IMR-90 (cell line): Measurements from ENCODE around the gene ZFX. TPM values are rescaled to one million over a fixed set of nuclear protein-coding genes. Genes with fewer than 3 reads are reported as not detected.

ENCODE experiments used
- ATAC-seq: fragments of 200-7000 bp; cut with Tn5 transposase; 2 replicates; pipeline ENCODE4 v1.9.1; 2020; ENCODE audit warnings: low read depth, mild to moderate bottlenecking, moderate library complexity
- BruUV-seq: library from RNA; stranded (reverse); fragments of 400-500 nt; replicated peaks from 2 replicates; lab custom pipeline; 2021; lab: Mats Ljungman, UMichigan
- CTCF ChIA-PET: fragments of 300-600 bp; formaldehyde crosslinking; extraction: SDS; loops from one replicate; lab custom pipeline; 2021; ENCODE audit warnings: antibody characterized with exemption; lab: Yijun Ruan, JAX
- POLR2A ChIA-PET: fragments of 300-600 bp; sonication (Branson Sonifier 250); formaldehyde crosslinking; loops from one replicate; lab custom pipeline; 2022; ENCODE audit warnings: antibody characterized with exemption; ENCODE audit not compliant: unreplicated experiment; lab: Charles Lee
- DNase-seq: peaks from one replicate; pipeline ENCODE4 v3.0.0; 2013
- H2AFZ ChIP-seq: replicated peaks from 2 replicates; pipeline ENCODE3; 2013; ENCODE audit warnings: low read length, mild to moderate bottlenecking; ENCODE audit not compliant: poor library complexity
- H2AK5ac ChIP-seq: 2 replicates; pipeline ENCODE4 v1.6.1; 2013; ENCODE audit warnings: low read depth, low read length, inconsistent platforms
- H2AK9ac ChIP-seq: replicated peaks from 2 replicates; pipeline ENCODE3; 2013; ENCODE audit warnings: mild to moderate bottlenecking, low read depth, low read length, moderate library complexity; ENCODE audit not compliant: poor library complexity
- H2BK120ac ChIP-seq: 2 replicates; pipeline ENCODE4 v1.6.1; 2013; ENCODE audit warnings: low read depth, low read length, inconsistent platforms
- H2BK15ac ChIP-seq: 3 replicates; pipeline ENCODE4 v1.6.1; 2013; ENCODE audit warnings: low read depth, low read length, inconsistent platforms
- H2BK20ac ChIP-seq: 2 replicates; pipeline ENCODE4 v1.6.1; 2013; ENCODE audit warnings: low read depth, mild to moderate bottlenecking, inconsistent platforms, low read length, moderate library complexity
- H2BK5ac ChIP-seq: 2 replicates; pipeline ENCODE4 v1.6.1; 2013; ENCODE audit warnings: mild to moderate bottlenecking, low read depth, low read length, inconsistent platforms; ENCODE audit not compliant: poor library complexity, severe bottlenecking
- H3K14ac ChIP-seq: replicated peaks from 2 replicates; pipeline ENCODE4 v1.6.1; 2013; ENCODE audit warnings: low read depth, low read length, inconsistent platforms
- H3K18ac ChIP-seq: 2 replicates; pipeline ENCODE4 v1.6.1; 2013; ENCODE audit warnings: low read depth, low read length, control low read depth
- H3K23ac ChIP-seq: 2 replicates; pipeline ENCODE4 v1.6.1; 2013; ENCODE audit warnings: low read depth, low read length, inconsistent platforms
- H3K27ac ChIP-seq: 2 replicates; pipeline ENCODE4 v1.5.1; 2013; ENCODE audit warnings: mild to moderate bottlenecking, control low read depth, low read length; ENCODE audit not compliant: insufficient read depth
- H3K27me3 ChIP-seq: 2 replicates; pipeline ENCODE4 v1.6.1; 2013; ENCODE audit warnings: low read length; ENCODE audit not compliant: control insufficient read depth, insufficient read depth
- H3K36me3 ChIP-seq: 2 replicates; pipeline ENCODE4 v1.6.1; 2013; ENCODE audit warnings: low read length, mixed read lengths; ENCODE audit not compliant: control insufficient read depth, insufficient read depth
- H3K4ac ChIP-seq: 2 replicates; pipeline ENCODE4 v1.6.1; 2013; ENCODE audit warnings: low read depth, low read length, inconsistent platforms
- H3K4me1 ChIP-seq: 2 replicates; pipeline ENCODE4 v1.6.1; 2013; ENCODE audit warnings: low read length, mixed read lengths; ENCODE audit not compliant: control insufficient read depth, insufficient read depth
- H3K4me2 ChIP-seq: 2 replicates; pipeline ENCODE4 v1.6.1; 2013; ENCODE audit warnings: low read depth, mild to moderate bottlenecking, control low read depth, low read length, moderate library complexity
- H3K4me3 ChIP-seq: 2 replicates; pipeline ENCODE4 v1.5.1; 2013; ENCODE audit warnings: low read depth, mild to moderate bottlenecking, control low read depth, low read length, moderate library complexity; ENCODE audit not compliant: insufficient read depth
- H3K56ac ChIP-seq: 2 replicates; pipeline ENCODE4 v1.6.1; 2013; ENCODE audit warnings: low read length, inconsistent platforms; ENCODE audit not compliant: insufficient read depth; ENCODE audit errors: extremely low read depth
- H3K79me1 ChIP-seq, 2 experiments: 2 replicates each; pipeline ENCODE4 v1.6.1; 2013; ENCODE audit warnings: low read length in 2 of 2, inconsistent platforms in 1 of 2, low read depth in 1 of 2
- H3K9ac ChIP-seq: 2 replicates; pipeline ENCODE4 v1.6.1; 2013; ENCODE audit warnings: low read depth, low read length, control low read depth
- H3K9me1 ChIP-seq: 2 replicates; pipeline ENCODE4 v1.6.1; 2013; ENCODE audit warnings: low read length, inconsistent platforms; ENCODE audit not compliant: insufficient read depth
- H3K9me3 ChIP-seq: 2 replicates; pipeline ENCODE4 v1.6.1; 2013; ENCODE audit warnings: low read length; ENCODE audit not compliant: control insufficient read depth, insufficient read depth
- H4K20me1 ChIP-seq: 2 replicates; pipeline ENCODE4 v1.6.1; 2013; ENCODE audit warnings: low read length, inconsistent platforms; ENCODE audit not compliant: insufficient read depth
- H4K5ac ChIP-seq: 2 replicates; pipeline ENCODE4 v1.6.1; 2013; ENCODE audit warnings: mild to moderate bottlenecking, low read depth, low read length, control low read depth
- H4K8ac ChIP-seq, 2 experiments: 2 replicates each; pipeline ENCODE4 v1.6.1; 2013; ENCODE audit warnings: low read depth in 2 of 2, low read length in 2 of 2, control low read depth in 1 of 2, inconsistent platforms in 1 of 2
- H4K91ac ChIP-seq: 2 replicates; pipeline ENCODE4 v1.6.1; 2013; ENCODE audit warnings: low read depth, low read length, inconsistent platforms; ENCODE audit not compliant: insufficient read depth
- CEBPB ChIP-seq: IDR thresholded peaks from 2 replicates; pipeline ENCODE4 v1.6.1; 2012; ENCODE audit warnings: low read depth, low read length, improper control_type of control experiment
- CHD1 ChIP-seq: IDR thresholded peaks from 2 replicates; pipeline ENCODE4 v1.6.1; 2012; ENCODE audit warnings: low read depth, low read length, improper control_type of control experiment
- CTCF ChIP-seq: conservative IDR thresholded peaks from 2 replicates; pipeline ENCODE4 v1.5.1; 2012; ENCODE audit warnings: mild to moderate bottlenecking, low read depth, low read length, improper control_type of control experiment
- MAZ ChIP-seq: IDR thresholded peaks from 2 replicates; pipeline ENCODE4 v1.6.1; 2012; ENCODE audit warnings: low read depth, mild to moderate bottlenecking, low read length, improper control_type of control experiment, moderate library complexity, borderline replicate concordance
- MXI1 ChIP-seq: IDR thresholded peaks from 2 replicates; pipeline ENCODE4 v1.6.1; 2012; ENCODE audit warnings: low read depth, mild to moderate bottlenecking, low read length, moderate library complexity, borderline replicate concordance
- RCOR1 ChIP-seq: IDR thresholded peaks from 2 replicates; pipeline ENCODE4 v1.6.1; 2012; ENCODE audit warnings: mild to moderate bottlenecking, low read length, improper control_type of control experiment; ENCODE audit not compliant: insufficient replicate concordance
- SMC3 ChIP-seq: fragments of 150-350 bp; IDR thresholded peaks from 2 replicates; pipeline ENCODE4 v1.6.1; 2016; ENCODE audit warnings: low read depth, mild to moderate bottlenecking, antibody characterized with exemption, low read length, moderate library complexity
- USF2 ChIP-seq: fragments of 150-350 bp; IDR thresholded peaks from 2 replicates; pipeline ENCODE4 v1.6.1; 2017; ENCODE audit warnings: mild to moderate bottlenecking, antibody characterized with exemption, low read length, low read depth
- WGBS, 2 experiments: methylation state at CpG; one replicate each; pipeline versions ENCODE4 v1.1.5 to v1.1.7; 2013; ENCODE audit warnings: missing lambda C conversion rate in 2 of 2; ENCODE audit not compliant: insufficient read length in 1 of 2; ENCODE audit errors: extremely low coverage in 2 of 2; 5-methylcytosine and 5-hydroxymethylcytosine counted together
- dilution Hi-C: fragments of 300-500 bp; cut with HindIII; formaldehyde crosslinking; loops from one replicate; pipeline ENCODE4 v1.14.3; 2018; ENCODE audit warnings: low sequenced_read_pairs; ENCODE audit not compliant: unreplicated experiment
- in situ Hi-C: fragments of 300-500 bp; cut with MboI; formaldehyde crosslinking; loops from 3 replicates; pipeline ENCODE4 v1.14.3; 2019; ENCODE audit warnings: low sequenced_read_pairs, inconsistent platforms, mixed read lengths
- intact Hi-C: fragments of 100-400 bp; cut with micrococcal nuclease; formaldehyde crosslinking; loops from 2 replicates; pipeline ENCODE4 v1.10.0; 2022
- polyA plus RNA-seq, 3 experiments: library from polyadenylated mRNA; depleted of rRNA; stranded (reverse); fragments of >200 nt; gene quantifications; 2 replicates each; pipeline ENCODE4 v1.2.3, GENCODE V29; 2012; ENCODE audit warnings: low replicate concordance in 1 of 3
- total RNA-seq: library from RNA; depleted of rRNA; stranded (reverse); fragments of >200 nt; gene quantifications from 2 replicates; pipeline ENCODE4 v1.2.3, GENCODE V29; 2012

Gene ZFX
- total and polyA plus RNA-seq, 2 of the 4 experiments (the other 2 are of a cell fraction): 16.0 to 99.3 TPM

- H2AK5ac ChIP-seq: no peak overlapping the region
- POLR2A ChIA-PET: no interaction called here
- H3K9me1 ChIP-seq: no peaks in the 10 kb centered on the region; the same call in 1 of the 2 replicates
- TF ChIP-seq CEBPB: no peak
- TF ChIP-seq MXI1: no peak
- TF ChIP-seq USF2: no peak
- TF ChIP-seq CTCF: no peak
- TF ChIP-seq MAZ: no peak
- no peak for TF ChIP-seq CHD1
- no peak for TF ChIP-seq SMC3
- no peak for TF ChIP-seq RCOR1
- H2BK120ac ChIP-seq: no peak overlapping the region
- no peak overlapping the region for H3K27ac ChIP-seq
- H3K36me3 ChIP-seq: peaks cover 24% of the 10 kb centered on the region
- dilution Hi-C loops (no loop called here), in situ Hi-C loops (loop anchor here (25.0 kb wide), 1 partner anchor 486 kb away; no protein-coding TSS in a partner anchor), intact Hi-C loops (loop anchor here (5.0 kb wide), 1 partner anchor 44 kb away; no protein-coding TSS in a partner anchor)
- H3K4me3 ChIP-seq: no peak overlapping the region
- no peak overlapping the region for H4K8ac ChIP-seq
- H3K4me2 ChIP-seq: no peak overlapping the region
- H3K56ac ChIP-seq: no peak overlapping the region
- H3K4ac ChIP-seq: no peak overlapping the region
- H2BK20ac ChIP-seq: no peak overlapping the region
- H3K14ac ChIP-seq: no peak overlapping the region
- H3K9me3 ChIP-seq: no peaks in the 10 kb centered on the region
- H3K23ac ChIP-seq: no peak overlapping the region
- CTCF ChIA-PET: interaction anchor here (0.7 kb wide), 1 partner anchor 36 kb away, joined by 3 read pairs; no protein-coding TSS in a partner anchor
- no peak overlapping the region for H3K9ac ChIP-seq
- no peak overlapping the region for H2BK15ac ChIP-seq
- no peak for ATAC-seq
- H3K4me1 ChIP-seq: peaks cover 9% of the 10 kb centered on the region
- DNase-seq: no peak
- no peak overlapping the region for H3K18ac ChIP-seq
- BruUV-seq: no TSS peak
- H2AK9ac ChIP-seq: no peak overlapping the region
- no peak overlapping the region for H4K5ac ChIP-seq
- peaks cover 56% of the 10 kb centered on the region for H4K20me1 ChIP-seq
- no peak overlapping the region for H2BK5ac ChIP-seq
- no peaks in the 10 kb centered on the region for H3K27me3 ChIP-seq
- no peak overlapping the region for H2AFZ ChIP-seq
- H3K79me1 ChIP-seq: peaks cover 7 to 63% of the 10 kb centered on the region in 2 experiments
- no peak overlapping the region for H4K91ac ChIP-seq
- no CpG with 5 or more reads among the region's 11 CpGs for WGBS, 2 experiments
These were observed 23.8 kb downstream of the ZFX start for GRCh38 chrX:24173115-24173847.
